Measurements from ENCODE around the gene PDS5A.
"Not testable (repeated sequence)": the region's sequence is repeated elsewhere in the genome, so short reads cannot be mapped to it uniquely, and the experiment has no call there.

The PDS5A gene

DNA sequence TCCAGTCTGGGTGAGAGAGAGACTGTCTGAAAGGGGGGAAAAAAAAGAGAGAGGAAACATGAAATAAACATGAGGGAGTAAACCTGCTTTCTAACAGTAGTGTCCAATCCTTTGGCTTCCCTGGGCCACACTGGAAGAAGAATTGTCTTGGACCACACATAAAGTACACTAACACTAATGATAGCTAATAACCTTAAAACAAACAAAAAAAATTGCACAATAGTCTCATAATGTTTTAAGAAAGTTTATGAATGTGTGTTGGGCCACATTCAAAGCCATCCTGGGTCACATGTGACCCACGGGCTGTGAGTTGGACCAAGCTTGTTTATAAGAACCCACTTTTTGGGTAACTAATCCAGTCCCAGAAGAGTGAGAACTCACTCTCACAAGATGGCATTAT is 30.3 kb downstream of the PDS5A start:
- TF ChIP-seq ZNF114 (tag by site-specific recombination; IDR thresholded peaks at IDR 0.05): no peak
- no peak for TF ChIP-seq ZNF624 (tag by site-specific recombination; IDR thresholded peaks at IDR 0.05)
- no peak for TF ChIP-seq ZNF214 (tag by site-specific recombination; IDR thresholded peaks at IDR 0.05; ENCODE audit: borderline replicate concordance)
- TF ChIP-seq, protein P1, sequence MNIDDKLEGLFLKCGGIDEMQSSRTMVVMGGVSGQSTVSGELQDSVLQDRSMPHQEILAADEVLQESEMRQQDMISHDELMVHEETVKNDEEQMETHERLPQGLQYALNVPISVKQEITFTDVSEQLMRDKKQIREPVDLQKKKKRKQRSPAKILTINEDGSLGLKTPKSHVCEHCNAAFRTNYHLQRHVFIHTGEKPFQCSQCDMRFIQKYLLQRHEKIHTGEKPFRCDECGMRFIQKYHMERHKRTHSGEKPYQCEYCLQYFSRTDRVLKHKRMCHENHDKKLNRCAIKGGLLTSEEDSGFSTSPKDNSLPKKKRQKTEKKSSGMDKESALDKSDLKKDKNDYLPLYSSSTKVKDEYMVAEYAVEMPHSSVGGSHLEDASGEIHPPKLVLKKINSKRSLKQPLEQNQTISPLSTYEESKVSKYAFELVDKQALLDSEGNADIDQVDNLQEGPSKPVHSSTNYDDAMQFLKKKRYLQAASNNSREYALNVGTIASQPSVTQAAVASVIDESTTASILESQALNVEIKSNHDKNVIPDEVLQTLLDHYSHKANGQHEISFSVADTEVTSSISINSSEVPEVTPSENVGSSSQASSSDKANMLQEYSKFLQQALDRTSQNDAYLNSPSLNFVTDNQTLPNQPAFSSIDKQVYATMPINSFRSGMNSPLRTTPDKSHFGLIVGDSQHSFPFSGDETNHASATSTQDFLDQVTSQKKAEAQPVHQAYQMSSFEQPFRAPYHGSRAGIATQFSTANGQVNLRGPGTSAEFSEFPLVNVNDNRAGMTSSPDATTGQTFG (tag by site-specific recombination; IDR thresholded peaks at IDR 0.05; ENCODE audit: borderline replicate concordance): no peak
- no peak for TF ChIP-seq ZNF791 (tag by site-specific recombination; IDR thresholded peaks at IDR 0.05)
- TF ChIP-seq ZNF354C (tag by site-specific recombination; IDR thresholded peaks at IDR 0.05; ENCODE audit: borderline replicate concordance, low read depth): no peak
- TF ChIP-seq, protein P2, sequence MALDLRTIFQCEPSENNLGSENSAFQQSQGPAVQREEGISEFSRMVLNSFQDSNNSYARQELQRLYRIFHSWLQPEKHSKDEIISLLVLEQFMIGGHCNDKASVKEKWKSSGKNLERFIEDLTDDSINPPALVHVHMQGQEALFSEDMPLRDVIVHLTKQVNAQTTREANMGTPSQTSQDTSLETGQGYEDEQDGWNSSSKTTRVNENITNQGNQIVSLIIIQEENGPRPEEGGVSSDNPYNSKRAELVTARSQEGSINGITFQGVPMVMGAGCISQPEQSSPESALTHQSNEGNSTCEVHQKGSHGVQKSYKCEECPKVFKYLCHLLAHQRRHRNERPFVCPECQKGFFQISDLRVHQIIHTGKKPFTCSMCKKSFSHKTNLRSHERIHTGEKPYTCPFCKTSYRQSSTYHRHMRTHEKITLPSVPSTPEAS (tag by site-specific recombination; IDR thresholded peaks at IDR 0.05): no peak
- no peak for TF ChIP-seq ZNF670 (tag by site-specific recombination; IDR thresholded peaks at IDR 0.05; ENCODE audit: low read depth)
- no peak for TF ChIP-seq ZNF302 (tag by site-specific recombination; IDR thresholded peaks at IDR 0.05; ENCODE audit: low read depth)
- TF ChIP-seq ZNF341 (tag by site-specific recombination; IDR thresholded peaks at IDR 0.05; ENCODE audit: low read depth): no peak
- TF ChIP-seq, protein P3, sequence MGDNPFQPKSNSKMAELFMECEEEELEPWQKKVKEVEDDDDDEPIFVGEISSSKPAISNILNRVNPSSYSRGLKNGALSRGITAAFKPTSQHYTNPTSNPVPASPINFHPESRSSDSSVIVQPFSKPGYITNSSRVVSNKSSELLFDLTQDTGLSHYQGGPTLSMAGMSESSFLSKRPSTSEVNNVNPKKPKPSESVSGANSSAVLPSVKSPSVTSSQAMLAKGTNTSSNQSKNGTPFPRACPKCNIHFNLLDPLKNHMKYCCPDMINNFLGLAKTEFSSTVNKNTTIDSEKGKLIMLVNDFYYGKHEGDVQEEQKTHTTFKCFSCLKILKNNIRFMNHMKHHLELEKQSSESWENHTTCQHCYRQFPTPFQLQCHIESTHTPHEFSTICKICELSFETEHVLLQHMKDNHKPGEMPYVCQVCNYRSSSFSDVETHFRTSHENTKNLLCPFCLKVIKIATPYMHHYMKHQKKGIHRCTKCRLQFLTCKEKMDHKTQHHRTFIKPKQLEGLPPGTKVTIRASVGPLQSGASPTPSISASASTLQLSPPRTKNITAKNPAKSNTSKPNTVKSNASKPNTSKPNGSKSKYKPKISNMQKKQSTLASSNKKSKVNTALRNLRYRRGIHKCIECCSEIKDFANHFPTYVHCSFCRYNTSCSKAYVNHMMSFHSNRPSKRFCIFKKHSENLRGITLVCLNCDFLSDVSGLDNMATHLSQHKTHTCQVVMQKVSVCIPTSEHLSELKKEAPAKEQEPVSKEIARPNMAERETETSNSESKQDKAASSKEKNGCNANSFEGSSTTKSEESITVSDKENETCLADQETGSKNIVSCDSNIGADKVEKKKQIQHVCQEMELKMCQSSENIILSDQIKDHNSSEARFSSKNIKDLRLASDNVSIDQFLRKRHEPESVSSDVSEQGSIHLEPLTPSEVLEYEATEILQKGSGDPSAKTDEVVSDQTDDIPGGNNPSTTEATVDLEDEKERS (tag by site-specific recombination; IDR thresholded peaks at IDR 0.05): no peak
- no peak for TF ChIP-seq ZFP69B (tag by site-specific recombination; IDR thresholded peaks at IDR 0.05)
- no peak for TF ChIP-seq ZBTB8A (tag by site-specific recombination; IDR thresholded peaks at IDR 0.05)
- no peak for TF ChIP-seq GLI2 (tag by site-specific recombination; IDR thresholded peaks at IDR 0.05; ENCODE audit: borderline replicate concordance, low read depth)
- no peak for TF ChIP-seq ZNF664 (tag by site-specific recombination; IDR thresholded peaks at IDR 0.05)
- TF ChIP-seq ZNF571 (tag by site-specific recombination; IDR thresholded peaks at IDR 0.05): no peak
- Histone ChIP-seq H3K4me3 (ENCODE audit: low read depth, low read length) (no peak overlapping the region), H3K27ac (ENCODE audit: extremely low read depth, low read depth, low read length) (no peak overlapping the region), H3K4me1 (ENCODE audit: control insufficient read depth, insufficient read depth, low read length) (no peaks in the 10 kb centered on the region), H3K9me3 (ENCODE audit: control insufficient read depth, insufficient read depth, low read depth, low read length) (no peaks in the 10 kb centered on the region), H3K36me3 (ENCODE audit: control insufficient read depth in 2 of 2, insufficient read depth in 1 of 2, low read length in 2 of 2) (no peaks in the 10 kb centered on the region; a peak in 1 of 3 replicates)
- CTCF ChIA-PET: interaction anchor here (0.6 kb wide), 1 partner anchor 578 kb away, joined by 3 read pairs; no protein-coding TSS in a partner anchor
- POLR2A ChIA-PET: no interaction called here

DNA sequence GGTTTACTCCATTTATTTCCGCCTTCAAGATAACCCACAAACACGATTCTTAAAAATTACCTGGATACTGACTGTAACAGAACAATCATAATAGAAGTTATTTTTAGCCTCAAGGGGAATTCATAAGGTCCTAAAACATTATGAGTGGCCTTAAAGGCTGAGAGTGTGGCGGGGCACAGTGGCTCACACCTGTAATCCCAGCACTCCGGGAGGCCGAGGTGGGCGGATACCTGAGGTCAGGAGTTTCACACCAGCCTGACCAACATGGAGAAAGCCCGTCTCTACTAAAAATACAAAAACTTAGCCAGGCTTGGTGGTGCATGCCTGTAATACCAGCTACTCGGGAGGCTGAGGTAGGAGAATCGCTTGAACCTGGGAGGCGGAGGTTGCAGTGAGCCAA is 33.5 kb downstream of the PDS5A start:
- H3K4me3 ChIP-seq (ENCODE audit: low read depth, low read length); H3K27ac ChIP-seq (ENCODE audit: extremely low read depth, low read depth, low read length); POLR2A ChIA-PET; H3K36me3 ChIP-seq (ENCODE audit: control insufficient read depth in 2 of 2, insufficient read depth in 1 of 2, low read length in 2 of 2); H3K4me1 ChIP-seq (ENCODE audit: control insufficient read depth, insufficient read depth, low read length); CTCF ChIA-PET; H3K9me3 ChIP-seq (ENCODE audit: control insufficient read depth, insufficient read depth, low read depth, low read length): not testable (repeated sequence)

DNA sequence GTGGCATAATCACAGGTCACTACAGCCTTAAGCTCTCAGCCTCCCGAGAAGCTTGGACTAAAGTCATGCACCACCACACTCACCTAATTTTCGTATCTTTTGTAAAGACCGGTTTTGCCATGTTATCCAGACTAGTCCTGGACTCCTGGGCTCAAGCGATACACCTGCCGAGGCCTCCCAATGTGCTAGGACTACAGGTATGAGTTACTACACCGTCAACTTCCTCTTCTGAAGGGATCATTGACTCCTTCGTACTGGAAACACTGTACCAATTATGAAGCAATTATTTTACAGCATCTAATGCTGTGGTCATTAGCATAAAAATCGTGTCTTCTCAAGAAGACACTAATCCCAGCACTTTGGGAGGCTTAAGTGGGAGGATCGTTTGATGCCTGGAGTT is 35.2 kb downstream of the PDS5A start:
- no peak for TF ChIP-seq ZNF624 (tag by site-specific recombination; IDR thresholded peaks at IDR 0.05)
- CTCF ChIA-PET: no interaction called here
- no peaks in the 10 kb centered on the region for H3K4me1 ChIP-seq (ENCODE audit: control insufficient read depth, insufficient read depth, low read length)
- no peaks in the 10 kb centered on the region for H3K36me3 ChIP-seq (ENCODE audit: control insufficient read depth in 2 of 2, insufficient read depth in 1 of 2, low read length in 2 of 2)
- POLR2A ChIA-PET: no interaction called here
- H3K4me3 ChIP-seq (ENCODE audit: low read depth, low read length): no peak overlapping the region
- H3K9me3 ChIP-seq (ENCODE audit: control insufficient read depth, insufficient read depth, low read depth, low read length): no peaks in the 10 kb centered on the region
- H3K27ac ChIP-seq (ENCODE audit: extremely low read depth, low read depth, low read length): no peak overlapping the region
